Esophagus mucosa (tissue), 1 donor: ENCODE measurements around the gene ECI1. TPM values are rescaled to one million over a fixed set of nuclear protein-coding genes. Genes with fewer than 3 reads are reported as not detected.
"Not testable (repeated sequence)": the region's sequence is repeated elsewhere in the genome, so short reads cannot be mapped to it uniquely, and the experiment has no call there.

Source experiments
- ATAC-seq: fragments of 200-7000 bp; cut with Tn5 transposase; one replicate; pipeline ENCODE4 v1.9.1; 2020
- total RNA-seq: library from RNA; stranded (reverse); gene quantifications from one replicate; pipeline ENCODE4 v1.2.4, GENCODE V29; 2023
- donor health status: DM: yes; HTN: yes; CAD: no.

ECI1 gene
- total RNA-seq, 1 donor from 2014 or later = 65.8 TPM

GRCh38 chr16:2278956-2279800, 27.8 kb upstream of the ECI1 start:
- ATAC-seq = peak; percentile 10

DNA sequence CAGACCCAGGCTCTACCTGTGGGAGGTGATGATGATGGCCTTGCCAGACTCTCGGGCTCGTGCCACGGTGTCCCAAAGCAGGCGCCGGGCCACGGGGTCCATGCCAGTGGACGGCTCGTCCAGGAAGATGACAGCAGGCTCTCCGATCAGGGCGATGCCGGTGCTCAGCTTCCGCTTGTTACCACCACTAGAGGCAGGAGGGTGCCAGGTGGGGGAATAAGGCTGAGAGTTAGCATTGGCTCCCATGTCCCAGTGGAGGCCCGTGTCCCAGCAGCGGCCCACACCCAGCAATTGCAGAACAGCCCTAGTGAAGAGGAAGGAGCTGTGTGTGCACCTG, 26.9 kb upstream of the ECI1 start:
- ATAC-seq = no peak

DNA sequence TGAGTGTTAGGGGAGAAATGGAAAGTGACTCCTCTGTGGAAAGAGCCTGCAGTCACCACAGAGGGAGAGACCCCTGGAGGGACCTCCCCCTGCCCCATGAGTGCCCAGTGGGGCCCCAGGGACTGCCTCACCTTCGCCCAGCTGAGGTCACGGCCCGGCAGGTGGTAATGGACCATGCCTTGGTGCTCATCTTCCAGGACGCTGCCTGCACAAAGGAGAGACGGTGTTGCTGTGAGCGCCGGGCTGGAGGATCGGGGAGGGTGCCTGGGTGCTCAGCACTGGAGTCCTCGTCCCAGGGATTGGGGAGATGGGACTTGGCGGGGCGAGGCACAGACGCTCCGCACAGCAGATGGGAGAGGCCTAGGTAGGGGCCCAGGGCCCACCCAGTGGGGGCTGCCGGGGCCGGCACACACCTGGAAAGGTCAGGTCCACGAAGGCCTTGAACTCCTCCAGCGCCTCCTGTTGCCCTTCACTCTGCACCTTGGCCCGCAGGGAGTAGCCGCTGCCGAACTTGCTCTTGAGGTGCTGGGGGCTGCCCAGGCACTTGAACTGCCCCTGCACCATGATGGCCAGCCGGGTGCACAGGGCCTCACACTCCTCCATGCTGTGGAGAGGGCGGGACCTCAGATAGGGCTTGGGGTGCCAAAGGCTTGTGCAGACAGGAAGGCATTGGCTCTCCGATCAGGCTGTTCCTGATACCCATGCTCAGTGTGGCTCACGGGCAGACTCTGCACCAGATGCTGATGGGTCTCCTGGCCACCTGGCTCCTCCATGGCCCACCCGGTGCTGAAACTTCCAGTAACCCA, 26.3 kb upstream of the ECI1 start:
- peak; percentile 9 for ATAC-seq

DNA sequence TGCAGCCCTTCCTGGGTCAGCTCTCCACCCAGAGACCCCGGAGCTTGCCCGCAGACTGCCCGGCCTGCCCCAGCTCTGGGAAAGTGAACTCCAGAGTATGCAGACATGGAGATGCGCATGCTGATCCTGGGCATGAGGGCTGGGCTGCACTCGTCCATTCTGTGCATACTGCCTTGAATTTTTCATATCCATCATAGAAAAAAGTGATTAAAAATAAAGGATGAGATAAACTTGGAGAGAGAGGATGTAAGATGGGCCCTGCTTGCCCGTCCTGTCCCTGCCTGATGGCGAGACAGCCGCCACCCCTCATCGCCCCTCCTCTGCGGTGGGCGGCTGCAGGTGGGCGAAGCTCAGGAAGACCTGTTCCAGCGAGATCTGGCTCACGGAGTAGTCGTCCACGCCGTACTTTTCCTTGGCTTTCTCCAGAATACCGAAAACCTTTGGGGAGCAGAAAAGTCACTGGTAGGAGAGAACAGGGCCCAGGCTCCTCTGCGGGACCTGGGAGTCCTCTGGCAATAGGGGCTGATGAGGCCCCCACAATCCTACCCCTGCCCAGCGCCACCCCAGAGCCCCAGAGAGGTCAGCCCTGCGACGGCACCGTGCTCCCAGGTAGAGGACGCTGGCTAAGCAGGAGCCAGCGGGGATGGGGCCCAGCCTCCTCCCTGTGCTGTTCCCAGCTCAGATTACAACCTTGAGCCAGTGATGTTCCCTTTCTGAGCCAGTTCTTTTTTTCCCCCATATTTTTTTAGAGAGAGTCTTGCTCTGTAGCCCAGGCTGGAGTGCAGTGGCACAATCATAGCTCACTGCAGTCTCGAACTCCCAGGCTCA, 25.2 kb upstream of the ECI1 start:
- ATAC-seq = no peak

DNA sequence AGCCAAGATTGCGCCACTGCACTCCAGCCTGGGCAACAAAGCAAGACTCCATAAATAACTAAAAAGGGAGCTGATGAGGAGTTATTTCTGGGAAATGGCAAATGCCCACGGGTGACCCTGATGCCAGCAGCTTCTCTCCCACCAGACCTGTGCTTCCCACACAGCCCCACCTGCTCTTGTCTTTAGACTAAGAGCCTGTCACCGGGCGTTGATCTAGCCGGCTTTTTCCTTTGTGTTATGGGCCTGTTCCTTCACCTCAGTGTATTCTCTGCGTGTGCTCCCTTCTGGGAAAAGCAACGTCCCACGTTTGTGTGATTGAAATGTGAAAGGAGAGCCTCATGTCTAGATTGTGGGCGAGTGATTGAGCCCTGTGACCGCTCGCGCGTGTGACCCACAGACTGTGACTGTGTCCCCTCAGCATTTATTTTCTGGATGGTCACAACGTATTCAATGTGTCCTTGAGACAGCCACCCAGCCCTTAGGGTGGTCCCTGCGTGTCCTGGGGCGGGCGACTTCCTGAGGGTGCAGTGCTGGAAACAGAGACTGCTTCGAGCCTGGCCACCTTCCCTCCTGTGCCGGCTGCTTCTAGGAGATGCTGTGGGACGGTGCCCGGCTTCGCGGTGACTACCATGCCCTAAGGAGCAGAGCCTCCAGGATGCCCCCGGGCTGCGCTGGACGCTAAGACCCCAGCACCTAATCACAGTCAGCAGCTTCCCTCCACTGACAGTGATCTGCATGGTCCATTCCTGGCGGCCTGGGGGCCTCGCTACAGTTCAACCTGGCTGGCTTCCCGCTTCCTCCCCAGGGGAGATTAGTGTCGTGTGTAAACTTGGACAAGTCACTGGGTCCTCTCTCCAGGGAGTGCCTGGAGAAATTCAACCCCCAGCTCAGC, 24.3 kb upstream of the ECI1 start:
- no peak for ATAC-seq

DNA sequence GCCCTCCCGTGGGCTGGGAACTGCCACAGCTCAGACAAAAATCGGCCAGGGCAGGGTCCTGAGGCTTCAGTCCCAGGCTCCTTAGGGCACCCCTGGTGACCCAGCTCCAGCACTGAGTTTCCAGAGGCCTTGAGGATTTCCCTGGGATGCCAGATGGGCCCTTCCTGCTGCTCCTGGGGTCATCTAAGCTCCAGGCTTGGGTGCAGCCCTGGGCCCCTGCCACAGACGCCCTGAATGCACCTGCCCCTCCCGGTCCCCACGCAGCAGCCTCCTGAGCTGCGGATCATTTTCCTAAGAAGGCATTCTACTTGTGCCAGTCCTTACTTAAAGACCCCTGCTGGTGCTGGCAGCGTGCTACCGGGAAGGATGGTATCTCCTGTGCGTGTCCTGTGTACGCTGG, 22.5 kb upstream of the ECI1 start:
- no peak for ATAC-seq

- ATAC-seq = no peak
Observed at GRCh38 chr16:2273484-2273883, 22.1 kb upstream of the ECI1 start.

GRCh38 chr16:2271848-2272461, 20.6 kb upstream of the ECI1 start:
- ATAC-seq = no peak

DNA sequence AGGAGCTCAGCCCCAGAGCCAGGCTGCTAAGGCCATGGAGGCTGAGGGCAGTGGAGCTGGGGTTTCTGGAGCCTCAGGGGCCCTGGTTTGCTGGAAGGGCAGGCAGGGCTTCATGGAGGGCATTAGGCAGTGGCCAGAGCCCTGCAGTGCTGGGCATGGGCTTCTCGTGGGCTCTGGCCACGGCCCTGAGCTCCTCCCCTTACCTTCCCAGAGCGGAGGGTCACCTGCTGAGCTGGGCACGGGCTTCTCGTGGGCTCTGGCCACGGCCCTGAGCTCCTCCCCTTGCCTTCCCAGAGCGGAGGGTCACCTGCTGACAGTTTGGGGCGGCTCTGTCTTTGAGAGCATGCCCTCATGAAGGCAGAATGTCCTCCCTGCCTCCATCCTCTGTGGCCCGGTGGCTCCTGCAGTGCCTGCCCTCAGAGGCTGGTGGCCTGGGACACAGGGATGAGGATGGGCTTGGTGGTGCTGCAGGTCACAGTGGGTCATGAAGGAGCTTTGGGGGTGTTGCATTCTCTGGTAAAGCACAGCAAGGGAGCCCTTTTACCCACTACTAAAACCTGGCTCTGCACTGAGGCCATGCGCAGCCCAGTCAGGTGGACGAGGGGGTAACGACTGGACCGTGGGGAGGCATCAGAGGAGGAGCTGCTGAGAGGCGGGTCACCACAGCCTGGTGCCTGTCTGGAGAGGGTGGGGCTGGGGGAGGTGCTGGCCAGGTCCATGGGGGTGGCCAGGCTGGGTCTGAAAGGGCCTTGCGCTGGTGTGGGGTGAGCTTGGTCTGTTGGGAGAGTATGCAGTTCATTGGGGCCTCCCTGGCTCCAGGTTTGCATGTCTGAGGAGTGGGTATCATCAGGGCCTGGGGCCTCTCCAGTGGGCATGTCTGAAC, 19.4 kb upstream of the ECI1 start:
- no peak for ATAC-seq

GRCh38 chr16:2270070-2270462, 18.7 kb upstream of the ECI1 start:
- ATAC-seq = no peak

GRCh38 chr16:2267913-2268666, 16.7 kb upstream of the ECI1 start, which contains the start of gene RNPS1:
Gene RNPS1 (minus strand): TSS chr16:2268126. CDS start chr16:2264643, 3,483 bp downstream.
- peak; percentile 91 for ATAC-seq

DNA sequence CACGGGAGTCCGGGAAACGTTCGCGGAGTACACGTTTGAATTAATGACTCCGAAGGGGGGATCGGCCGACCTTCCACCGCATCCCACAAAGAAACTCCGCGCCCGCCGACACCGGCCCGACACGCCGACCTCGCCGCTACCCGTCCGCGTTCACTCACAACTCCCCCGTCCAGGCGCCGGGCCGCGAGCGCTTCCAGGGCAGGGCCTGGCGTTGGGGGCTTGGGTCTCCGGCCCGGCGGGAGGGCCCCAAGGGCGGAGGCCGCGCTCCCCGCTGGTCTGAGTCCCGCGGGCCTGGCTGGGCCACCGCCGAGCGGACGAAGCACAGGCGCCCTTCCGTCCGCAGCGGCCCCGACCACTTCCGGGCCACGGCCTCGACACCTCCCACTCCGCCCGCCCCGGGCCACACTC, 16.1 kb upstream of the ECI1 start:
- ATAC-seq = peak; percentile 72

DNA sequence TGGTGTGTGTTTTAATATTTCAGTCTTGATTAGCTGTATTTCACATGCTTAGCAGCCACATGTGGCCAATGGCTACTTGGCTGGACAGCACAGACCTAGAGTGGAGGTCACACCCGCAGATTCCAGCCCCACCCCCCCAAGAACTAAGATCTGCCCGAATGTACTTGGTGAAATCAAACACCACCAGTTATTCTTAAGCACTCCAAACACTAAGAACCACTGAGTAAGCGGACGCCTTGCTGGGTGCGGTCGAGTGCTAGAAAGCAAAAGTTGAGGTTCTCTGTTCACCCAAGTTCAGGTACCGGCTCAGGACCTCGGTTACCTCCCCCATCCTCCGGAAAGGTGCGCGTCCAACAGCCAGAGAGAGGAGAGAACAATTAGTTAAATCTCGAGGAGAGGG, 15.5 kb upstream of the ECI1 start:
- not testable (repeated sequence) for ATAC-seq

GRCh38 chr16:2263026-2263425, 11.6 kb upstream of the ECI1 start:
- ATAC-seq = not testable (repeated sequence)

GRCh38 chr16:2260250-2260649, 8.9 kb upstream of the ECI1 start:
- ATAC-seq = no peak

GRCh38 chr16:2258530-2258929, 7.1 kb upstream of the ECI1 start:
- ATAC-seq = not testable (repeated sequence)

GRCh38 chr16:2257726-2258125, 6.3 kb upstream of the ECI1 start:
- ATAC-seq = no peak

DNA sequence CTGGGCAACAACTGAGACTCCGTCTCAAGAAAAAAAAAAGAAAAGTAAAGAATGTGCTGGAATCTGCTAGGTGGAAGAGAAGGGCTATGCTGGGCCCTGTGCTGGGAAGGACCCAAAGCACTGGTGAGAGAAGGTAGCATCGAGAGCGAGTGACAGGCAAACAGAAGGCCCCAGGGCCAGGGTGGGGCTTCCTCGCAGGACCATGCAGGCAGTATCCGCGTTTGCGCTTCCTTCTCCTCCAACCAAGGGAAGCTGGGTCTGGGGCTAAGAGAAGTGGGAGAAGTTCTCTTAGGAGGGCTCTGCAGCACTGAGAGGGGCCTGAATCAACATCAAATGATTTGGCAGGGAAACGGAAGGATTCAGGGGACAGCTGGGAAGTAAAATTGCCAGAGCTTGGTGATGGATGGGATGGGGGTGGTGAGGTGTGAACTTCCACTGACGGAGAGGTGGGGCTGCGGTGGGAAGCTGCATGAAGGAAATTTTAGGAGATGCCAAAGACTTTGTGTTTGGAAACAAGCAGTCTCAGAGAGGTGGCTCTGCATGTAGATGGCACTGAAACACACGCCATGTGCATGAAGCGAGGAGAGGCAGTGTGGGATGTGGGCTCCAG, 5.2 kb upstream of the ECI1 start:
- no peak for ATAC-seq

DNA sequence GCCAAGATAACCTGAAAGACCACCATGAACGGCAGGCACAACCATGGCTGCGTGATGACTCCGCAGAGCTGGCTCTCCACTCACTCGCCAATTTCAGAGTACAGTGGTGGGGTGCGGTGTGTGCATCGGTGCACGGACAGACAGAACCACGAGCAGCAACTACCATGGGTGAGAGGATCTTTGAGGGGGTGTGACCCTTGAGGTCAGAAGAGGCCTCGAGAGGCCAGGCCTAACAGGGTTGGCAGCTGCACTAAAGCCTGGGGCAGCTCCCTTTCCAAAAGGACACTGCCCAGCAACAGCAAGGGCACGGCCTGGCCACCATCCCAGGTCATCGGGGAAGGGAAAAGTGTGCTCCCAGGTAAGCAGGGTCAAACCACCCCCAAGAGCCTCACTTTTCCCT, 1.9 kb upstream of the ECI1 start:
- ATAC-seq = no peak
